NCI-H187 treated with DMSO at 0.1 percent for 48 hours (cell line): ENCODE data around the gene ZNF516.

Experiments used
- DNase-seq: peaks from one replicate; lab custom pipeline; 2025; lab: John Stamatoyannopoulos, UW

The ZNF516 gene

DNA sequence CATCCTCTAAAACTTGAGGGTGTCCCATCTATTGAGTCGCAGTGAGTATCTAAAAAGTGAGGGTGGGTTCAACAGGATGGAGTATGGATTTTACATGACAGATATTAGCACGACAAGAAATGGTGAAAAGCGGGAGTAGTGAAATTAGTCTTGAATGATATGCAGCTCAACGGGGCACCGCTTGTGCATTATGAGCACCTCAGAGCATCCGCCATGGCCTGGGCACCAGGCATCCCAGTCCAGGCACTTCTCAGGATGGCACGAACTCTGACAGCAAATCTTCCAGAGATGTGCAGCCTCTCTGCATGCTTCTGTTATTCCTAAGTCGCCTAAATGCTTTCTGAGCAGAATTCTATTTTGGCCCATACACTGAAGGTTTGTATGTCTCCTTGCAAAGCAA, 57.1 kb downstream of the ZNF516 start:
- DNase-seq, result no peak

DNA sequence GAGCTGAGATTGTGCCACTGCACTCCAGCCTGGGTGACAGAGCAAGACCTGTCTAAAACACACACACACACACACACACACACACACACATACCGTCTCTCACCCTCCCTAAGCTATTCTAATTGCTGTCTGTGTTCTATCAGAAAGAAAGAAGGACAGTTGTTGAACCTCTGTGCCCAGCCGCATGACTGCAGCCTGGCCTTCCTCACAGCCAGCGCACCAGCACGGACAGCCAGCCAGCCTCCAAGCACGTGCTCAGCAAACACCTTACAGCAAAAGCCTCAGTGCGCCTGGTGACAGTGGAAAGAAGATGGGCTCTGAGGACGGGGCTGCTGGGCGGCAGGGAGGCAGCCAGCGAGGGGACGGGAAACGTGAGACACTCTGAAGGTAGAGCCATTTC, 58.0 kb downstream of the ZNF516 start:
- no peak for DNase-seq

DNA sequence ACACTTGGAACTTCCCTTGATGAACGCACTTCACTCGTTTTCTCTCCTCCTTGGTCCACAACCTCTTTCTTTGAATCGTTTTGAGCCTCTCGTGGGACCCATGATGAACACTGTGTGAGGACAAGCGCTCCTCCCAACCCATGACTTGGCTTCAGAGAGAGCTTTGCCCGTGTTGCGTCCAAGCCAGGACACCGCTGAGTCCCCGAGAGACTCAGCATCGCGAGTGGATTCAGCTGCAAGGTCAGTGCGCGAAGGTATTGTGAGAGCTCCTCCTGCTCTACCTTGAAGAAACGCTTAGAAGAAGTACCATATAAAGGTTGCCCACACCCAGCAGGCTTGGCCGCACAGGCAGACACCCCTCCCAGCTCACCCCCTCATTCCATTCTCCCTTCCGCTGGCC, 58.7 kb downstream of the ZNF516 start:
- no peak for DNase-seq

DNA sequence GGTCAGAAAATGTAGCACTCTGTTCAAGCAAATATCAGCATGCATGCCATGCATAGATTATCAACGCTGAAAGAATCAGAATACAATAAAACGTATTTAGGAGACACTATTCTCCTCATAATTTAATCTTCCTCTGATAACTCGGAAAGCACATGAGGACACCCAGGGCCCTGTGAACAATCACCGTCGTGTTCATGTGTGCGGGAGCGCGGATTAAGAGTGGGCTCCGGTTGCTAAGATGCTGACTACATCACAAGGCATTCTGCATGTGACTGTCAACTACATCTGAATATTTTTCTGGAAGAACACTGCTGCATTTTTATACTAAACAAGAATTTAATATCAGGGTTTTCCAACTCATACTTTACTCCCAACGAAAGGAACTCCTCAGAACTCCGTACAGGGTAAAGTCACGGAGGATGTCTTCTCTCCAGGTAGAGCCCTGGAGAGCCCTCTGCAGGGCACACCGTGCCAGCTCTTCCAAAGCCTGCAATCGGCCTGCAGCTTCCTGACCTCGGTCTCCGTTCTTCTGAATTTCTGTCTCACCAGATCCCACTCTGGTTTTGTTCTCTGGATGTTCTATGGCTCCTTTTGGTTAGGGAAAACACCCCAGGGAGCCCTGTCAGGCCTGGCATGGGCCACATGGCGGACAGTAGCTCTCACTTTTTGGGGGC, 59.6 kb downstream of the ZNF516 start:
- DNase-seq, result no peak

DNA sequence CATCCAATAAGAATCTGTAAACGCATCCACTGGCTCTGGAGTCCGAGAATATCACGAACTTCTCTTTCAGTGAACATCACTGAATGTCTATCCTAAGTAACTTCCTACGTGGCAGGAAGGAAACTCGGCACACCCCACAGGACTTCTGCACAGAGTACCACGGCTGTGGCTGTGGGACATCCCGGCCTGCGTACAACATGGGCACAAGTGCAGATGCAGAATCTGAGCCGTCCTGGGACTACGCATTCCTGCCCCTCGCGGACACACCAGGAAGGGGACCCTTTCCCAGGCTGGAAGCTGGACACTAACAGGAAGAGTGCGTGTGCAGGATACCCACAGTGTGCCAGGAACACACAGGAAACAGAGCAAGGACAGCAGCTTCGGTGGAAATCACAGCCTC, 60.6 kb downstream of the ZNF516 start:
- DNase-seq, result no peak

DNA sequence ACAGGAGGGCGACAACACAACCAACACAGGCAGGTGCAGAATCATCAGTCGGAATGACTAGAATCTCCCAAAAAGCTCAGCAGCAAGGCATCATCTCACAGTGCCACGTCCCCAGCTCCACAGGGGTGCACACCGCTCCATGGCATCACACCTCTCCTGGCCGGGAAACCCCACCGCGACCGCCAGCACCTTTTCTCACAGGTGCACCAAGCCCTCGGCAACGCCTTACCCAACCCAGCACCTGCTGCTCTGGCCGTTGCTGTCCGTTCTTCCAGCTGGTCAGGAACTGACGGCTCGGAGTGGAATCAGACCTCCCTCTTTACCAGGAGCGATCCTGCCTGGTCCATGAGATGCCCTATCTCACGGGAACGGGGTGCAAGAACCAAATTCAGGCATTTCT, 61.3 kb downstream of the ZNF516 start:
- DNase-seq, result no peak

DNA sequence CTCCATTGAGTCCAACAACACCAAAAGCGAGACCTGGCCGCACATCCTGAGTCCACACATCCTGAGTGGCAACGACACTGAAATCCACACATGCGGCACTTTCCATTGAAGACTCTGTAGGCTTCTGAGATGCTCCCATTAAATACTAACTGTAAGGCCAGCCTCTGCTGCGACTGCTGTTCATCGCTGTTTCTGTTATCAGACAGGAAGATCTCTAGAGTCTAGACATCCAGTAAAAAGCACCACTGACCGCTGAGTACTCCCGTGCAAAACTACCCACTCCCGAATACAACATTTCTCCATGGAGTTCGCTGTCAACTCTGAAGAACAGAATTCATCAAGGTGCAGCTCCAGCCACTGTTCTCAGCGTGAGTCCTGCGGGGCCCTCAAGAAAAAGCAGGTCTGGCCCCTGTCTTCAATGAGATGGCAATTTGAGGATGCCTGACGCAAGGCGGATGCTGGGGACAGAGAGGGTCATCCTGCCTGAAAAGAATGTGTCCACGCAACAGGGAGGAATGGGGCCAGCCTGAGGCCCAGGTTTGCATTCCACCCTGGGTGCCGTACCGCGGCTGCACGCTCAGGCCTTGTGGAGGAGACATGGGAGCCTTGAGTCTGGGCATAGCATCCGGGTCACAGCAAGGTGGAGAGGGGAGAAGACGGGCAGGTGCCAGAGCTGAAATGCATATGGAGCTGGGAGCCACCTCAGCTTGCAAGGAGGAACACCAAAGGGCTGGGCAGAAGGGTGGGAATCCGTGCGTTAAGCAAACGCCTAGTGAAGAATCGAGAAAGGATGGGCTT, 61.9 kb downstream of the ZNF516 start:
- DNase-seq, result no peak

DNA sequence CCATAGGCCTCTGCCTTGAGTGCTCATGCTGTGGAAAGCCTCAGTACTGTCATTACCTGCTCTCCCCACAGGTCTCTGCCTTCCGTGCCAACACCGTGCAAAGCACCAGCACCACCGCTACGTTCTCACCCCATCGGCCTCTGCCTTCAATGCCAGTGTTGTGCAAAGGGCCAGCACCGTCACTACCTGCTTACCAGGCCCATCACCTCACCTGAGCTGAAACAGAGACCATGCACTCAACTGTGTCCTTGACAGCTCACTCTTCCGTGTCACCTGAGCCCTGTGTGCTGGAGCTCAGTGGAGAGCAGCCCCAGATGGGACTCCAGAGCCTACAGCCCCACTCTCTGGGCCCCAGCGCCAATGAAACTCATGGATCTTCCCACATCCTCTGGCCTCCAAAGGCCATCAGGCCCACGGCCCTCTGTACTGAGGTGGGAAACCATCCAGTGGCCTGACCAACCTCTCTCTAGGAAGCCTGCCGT, 62.7 kb downstream of the ZNF516 start:
- DNase-seq, result no peak

DNA sequence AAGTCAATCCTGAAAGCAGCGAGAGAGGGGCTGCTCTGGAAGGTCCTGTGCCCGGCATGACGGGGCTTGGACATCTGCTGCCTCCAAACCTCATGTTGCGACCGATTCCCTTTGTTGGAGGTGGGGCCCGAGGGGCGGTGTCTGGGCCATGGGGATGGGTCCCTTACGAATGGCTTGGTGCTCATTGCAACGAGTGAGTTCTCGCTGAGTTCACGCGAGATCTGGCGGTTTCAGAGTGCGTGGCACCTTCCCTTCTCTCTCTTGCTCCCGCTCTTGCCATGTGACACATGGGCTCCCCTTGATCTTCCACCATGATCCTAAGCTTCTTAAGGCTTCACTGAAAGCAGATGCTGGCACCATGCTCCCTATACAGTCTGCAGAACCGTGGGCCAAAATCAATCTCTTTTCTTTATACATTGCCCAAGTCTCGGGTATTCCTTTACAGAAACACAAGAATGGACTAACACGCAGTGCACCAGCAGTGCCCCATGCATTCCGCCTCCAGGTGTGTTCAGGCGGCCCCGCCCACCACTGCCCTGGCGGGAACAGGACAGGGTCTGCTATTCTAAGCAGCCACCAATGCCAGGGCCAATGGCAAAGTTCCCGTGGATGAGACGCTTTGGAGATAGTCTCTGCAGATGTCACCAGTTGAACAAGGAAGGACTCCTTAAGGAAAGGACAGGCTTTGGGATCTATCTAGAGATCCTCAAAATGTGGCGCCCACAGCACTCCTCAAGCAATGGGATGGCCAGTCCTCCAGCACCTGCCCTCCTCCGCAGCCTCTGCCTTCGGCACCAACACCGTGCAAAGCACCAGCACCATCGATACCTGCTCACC, 63.4 kb downstream of the ZNF516 start:
- DNase-seq, result no peak

DNA sequence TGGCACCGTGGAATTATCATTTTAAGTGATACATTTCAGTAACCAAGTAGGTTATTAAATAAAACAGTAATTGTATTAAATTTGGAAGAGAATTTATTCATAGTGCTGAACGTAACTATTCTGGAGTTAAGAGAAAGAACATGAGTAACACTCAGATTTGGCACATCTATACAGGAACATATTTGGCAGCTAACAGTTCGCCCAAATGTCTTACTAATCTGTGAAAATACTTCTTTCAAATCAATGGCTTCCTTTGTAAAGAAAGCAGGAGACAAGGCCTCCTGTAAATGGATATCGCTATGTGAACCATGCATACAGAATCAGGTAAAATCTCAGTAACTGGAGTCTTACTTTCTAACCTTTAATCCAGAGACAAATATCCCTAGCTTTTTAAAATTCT, 64.4 kb downstream of the ZNF516 start:
- DNase-seq, result no peak

DNA sequence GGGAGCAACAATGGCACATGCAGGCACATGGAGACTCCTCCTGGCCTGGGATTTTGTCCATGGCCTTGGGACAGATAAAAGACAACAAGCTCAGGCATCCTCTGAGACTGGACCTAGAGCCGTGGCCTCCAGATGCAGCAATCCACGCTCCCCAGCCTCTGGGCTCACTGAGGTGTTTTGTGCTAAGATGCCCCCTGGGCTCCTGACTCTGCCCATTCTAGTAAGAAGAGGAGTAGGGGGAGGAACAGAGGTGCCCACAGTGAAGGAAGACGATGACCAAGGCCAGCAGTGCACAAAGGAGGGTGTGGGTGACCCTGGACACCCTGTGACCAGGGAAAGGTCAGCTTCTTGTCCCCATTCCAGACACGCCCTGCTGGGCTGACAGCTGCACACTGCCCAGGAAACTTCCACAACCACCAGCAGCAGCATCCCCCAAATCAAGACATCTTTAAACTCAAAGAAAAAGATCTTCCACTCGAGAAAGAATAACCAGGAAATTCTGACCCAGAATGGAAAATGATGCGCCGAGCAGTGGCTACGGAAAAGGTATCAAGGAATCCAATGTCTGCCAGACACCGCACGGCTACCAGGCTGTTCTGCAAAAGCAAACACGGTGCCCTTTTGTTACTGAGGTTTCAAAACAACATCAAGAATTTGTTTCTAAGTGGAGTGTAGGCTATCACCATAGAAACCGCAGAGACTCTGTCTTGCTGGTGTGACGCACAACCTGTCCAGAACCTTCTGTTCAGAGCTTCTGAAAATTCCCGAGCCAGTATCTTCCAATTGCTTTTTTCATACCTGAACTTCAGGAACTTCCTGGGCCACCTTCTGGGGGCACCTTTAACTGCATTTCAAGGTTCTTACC, 65.5 kb downstream of the ZNF516 start:
- DNase-seq, result no peak

DNA sequence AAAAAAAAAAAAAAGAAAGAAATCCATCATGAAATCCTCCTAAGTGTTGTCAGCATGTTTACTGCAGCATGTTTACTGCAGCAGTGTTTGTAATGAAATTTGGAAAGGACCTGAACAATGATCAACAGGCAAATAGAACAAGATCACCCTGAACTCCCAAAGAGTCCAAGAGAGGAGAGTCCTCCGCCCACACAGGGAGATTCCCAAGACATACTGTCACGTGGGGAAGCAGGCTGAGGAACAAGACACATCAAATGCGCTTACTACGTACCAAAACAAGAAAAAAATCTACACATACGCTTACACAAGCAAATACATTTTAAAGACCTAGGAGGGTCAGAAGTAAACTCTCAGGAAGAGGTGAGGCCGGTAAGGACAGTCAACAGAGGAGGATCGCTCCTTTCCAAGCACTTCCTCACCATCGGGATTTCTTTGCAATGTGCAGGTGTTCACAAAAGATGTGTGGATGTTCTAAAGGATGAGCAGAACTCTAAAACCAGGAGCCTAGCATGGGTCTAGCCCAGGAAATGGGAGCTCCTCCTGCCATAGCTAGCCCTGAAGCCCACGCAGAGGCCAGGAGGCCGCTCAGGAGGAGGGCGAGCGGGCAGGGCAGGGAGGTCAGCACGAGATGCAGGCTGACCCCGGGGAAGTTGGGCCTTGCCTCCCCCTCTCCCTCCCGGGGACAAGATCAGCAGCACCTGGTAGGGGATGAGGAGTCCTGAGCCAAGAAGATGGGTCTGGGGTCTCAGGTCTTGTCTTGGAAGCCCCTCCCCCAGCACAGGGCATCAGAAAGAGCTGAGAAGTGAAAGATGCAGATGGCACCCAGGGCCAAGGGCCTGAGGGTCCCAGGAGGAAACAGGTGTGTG, 66.4 kb downstream of the ZNF516 start:
- no peak for DNase-seq

DNA sequence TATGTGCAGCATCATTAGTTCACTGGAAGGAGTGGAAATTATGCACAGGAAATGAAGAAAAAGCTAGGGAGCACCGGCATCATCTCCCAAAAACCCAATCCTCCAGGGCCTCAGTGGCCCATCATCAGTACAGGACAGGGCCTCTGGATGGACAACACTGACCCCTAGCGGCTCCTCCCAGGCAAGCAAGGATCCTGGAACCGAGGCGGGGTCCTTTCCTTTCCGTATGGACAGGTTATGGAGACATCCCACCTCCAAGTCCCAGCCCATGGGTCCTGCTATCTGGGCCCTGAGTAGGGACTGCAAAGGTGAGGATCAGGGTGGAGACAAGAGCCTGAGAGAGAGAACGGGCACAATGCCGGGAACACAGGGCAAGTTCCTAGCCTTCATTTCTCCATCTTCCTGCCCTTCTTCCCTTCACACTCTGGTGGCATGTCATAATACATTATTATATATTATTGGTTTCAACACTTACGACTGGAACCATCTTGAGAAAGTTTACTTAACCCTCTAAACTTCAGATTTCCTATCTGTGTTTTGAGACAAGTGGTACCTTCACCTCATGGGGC, 68.2 kb downstream of the ZNF516 start:
- DNase-seq, result no peak

DNA sequence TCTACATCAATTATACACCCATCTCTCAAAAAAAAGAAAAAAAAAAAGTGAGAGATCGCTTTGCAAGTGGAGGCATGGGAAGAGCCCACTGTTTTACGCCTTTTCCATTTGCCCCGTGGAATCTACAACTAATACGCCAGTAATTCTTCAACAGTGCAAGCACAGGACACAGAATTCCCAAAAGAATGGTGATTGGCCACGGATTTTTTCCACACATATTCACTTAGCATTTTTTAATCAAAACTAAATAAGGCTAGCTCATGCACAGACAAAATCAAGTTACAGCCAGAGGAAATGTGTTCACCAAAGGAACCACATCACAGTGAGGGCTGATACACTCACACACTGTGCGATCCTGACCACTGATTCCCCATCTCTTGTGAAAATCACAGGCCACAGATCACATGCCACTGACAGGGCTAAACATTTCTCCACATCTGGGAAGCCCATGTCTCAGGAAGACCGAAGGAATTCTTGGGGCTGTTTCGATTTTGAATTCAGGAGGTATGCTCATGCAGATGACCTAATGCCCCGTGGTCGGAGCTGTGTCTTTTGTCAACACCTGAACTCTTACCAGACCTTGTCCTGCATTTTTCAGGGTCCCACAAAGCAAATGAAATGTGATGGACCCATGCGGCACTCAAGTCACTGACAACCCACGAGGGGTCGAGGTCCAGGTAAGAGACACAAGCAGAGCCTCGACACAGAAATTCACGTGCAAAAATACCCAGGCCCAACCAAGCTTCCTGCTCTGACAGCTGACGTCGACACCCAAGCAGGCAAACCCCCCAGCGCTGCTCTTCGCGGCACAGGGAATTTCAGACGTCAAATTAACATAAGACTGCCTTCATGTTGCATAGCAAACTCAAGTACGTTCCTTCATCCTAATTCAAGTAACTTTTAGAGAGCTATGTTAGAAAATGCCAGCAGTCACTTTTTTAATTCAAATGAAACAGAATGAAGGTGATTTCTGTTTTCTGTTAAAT, 69.6 kb downstream of the ZNF516 start:
- no peak for DNase-seq

DNA sequence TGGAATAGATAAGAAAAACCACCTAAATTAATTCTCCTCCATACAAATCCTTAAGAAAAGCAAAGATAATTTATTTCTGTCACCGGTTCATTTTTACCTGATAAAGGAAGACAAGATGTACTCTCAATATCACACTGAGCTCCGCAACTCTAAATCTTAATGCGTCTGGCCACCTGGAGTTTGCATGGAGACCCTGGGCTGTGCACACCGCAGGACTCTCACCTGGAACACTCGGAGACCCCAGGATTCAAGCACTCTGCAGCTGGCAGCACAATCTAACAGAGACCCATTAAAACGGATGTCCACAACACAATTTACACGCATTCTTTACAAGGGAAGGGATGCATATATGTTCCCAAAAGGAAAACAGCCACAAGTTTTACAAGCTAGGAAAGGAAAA, 72.2 kb downstream of the ZNF516 start:
- DNase-seq, result no peak

DNA sequence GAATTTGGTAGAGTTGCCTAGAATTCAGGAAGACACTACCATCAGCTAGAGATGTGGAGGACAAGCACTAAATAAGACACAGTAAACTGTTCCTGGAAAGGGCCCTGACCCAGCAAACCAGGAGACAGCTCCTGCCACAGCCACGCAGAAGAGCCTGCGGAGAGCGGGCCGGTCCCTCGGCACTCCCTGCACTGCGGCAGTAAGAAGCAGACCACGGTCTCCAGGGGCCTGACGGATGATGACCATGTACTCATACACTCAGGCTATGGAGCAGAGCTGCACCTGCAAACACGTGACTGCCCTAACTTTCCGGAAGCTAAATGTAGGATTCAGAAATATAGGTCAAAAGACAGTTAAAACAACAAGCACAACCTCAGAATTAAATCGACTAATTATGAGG, 72.9 kb downstream of the ZNF516 start:
- no peak for DNase-seq

DNA sequence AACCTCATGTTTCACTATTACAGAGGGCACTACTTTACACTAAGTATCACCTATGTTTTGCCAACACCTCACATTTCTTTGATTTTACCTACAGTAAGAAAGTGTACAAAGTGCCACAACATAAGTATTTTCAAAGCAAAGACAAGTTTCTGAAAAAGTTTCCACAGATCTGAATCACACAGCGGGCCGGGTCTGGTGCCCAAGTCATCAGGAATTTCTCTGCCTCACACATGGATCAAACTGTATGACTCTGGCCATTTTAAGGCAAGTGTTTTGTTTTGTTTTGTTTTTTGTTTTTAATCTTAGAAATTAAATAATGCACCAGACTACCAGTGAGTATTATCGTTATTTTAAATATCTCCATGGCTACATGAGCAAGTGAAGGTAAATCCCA, 73.4 kb downstream of the ZNF516 start:
- no peak for DNase-seq

DNA sequence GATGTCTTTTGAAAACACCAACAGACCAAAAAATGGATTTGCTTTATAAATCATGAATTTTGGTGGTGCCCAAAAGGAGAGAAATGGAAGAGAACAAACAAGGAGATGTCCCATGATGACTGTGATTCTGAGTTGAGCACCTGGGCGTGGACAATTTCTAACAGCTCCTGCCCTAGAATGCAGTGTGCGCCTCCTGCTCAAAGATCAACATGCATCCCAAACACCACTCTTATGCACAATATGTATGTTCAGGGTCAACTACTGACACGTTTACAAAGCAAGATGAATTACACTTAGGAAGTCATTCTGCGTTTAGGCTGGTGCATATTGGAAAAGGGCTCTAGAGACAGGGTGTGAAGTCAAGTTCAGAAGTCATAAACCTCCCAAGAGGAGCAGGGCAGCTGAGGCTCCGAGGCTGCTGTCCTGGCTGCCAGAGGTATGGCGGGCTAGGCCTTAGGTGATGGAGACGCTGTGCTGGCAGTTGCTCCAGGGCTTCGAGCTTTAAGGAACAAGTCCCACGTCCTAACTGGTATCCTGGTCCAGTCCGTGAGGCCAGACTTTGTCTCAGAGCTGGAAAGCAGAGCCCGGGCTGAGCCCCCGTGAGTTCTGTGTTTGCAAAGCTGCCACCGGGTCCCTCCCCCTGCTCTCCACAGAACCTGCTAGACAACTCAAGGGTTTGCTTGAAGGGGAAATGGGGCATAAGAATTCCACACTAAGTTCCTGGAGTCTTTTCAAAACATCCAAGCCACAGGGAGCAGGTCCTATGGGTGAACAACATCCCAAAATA, 74.0 kb downstream of the ZNF516 start:
- DNase-seq, result no peak
